Left forelimb (tissue), 1 donor: Measurements from ENCODE around the gene PITPNC1.

Experiments used
- DNase-seq: peaks from one replicate; pipeline ENCODE4 v3.0.0-alpha.2; 2018; ENCODE audit warnings: low spot score

The PITPNC1 gene

DNA sequence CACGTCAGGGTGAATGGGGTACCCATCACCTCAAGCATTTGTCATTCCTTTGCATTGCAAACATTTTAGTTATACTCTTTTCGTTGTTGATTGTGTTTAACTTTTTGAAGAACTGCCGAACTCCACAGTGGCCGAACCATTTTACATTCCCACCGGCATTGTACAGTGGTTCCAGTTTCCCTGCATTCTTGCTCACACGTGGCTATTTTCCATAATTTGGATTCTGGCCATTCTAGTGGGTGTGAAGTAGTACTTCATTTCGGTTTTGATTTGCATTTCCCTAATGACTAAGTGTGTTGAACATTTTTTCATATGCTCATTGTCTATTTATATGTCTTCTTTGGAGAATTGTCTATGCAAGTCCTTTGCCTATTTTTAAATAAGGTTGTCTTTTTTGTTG lies 353.6 kb downstream of the PITPNC1 start:
- DNase-seq, result no peak

DNA sequence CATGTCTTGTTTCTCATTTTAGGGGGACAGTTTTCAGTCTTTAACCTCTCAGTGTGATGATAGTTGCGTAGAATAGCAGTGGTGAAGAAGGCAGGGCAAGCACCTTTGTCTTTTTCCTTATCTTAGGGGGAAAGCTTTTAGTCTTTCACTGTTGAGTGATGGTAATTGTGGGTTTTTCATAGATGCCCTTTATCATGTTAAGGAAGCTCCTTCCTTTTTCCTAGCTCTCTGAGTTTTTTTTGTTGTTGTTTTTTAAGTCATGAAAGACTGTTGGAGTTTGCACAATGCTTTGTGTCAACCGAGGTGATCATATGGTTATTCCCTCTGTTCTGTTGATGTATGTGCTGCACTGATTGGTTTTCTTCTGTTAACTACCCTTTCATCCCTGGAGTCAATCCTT lies 356.4 kb downstream of the PITPNC1 start:
- no peak for DNase-seq

DNA sequence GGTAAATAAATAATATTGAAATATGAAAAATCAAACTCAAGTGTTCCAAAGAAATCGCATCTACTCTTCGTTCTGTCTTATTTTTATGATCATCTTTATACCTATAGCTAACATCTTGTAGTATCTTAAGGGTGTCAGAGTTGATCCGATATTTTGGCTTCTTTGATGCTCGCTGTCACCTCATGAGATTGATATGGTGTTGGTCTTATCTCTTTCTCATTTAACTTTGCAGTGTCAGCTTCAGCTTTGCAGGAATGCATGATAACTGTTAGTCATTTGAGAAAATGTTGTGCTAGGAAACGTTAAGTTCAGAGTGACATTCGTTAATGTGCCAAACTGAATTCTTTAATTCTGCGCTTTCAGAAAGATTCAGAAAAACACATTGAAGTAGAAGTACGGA lies 360.1 kb downstream of the PITPNC1 start:
- no peak for DNase-seq

DNA sequence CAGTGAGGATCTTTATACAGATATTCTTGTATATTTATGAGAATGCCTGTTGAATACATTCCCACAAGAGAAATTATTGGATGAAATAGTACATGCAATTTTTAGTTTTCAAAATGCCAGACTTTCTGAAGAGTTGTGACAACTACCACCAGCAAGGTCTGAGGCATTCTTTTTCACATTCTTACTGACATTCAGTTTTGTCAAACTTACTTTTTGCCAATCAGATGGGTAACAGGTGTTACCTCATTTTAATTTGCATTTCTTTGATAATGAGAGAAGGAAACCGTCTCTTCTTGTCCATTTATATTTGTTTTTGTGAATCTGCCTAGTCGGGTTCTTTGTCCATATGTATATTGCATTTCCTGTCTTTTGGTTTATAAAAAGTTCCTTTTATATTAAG lies 364.9 kb downstream of the PITPNC1 start:
- DNase-seq, result no peak
